Mesenchymal stem cell (in vitro differentiated cells and primary cell): ENCODE measurements around the gene LRRC17.
"Not testable (repeated sequence)": the region's sequence is repeated elsewhere in the genome, so short reads cannot be mapped to it uniquely, and the experiment has no call there.

Source experiments
- DNase-seq: peaks from one replicate; pipeline ENCODE4 v3.0.0-alpha.2; 2013
- H2AFZ ChIP-seq: one replicate; pipeline ENCODE4 v1.6.1; 2013; ENCODE audit warnings: low read depth, mild to moderate bottlenecking, control low read depth, inconsistent platforms, low read length, moderate library complexity
- H2AK5ac ChIP-seq: 2 replicates; pipeline ENCODE4 v1.6.1; 2013; ENCODE audit warnings: low read length, moderate library complexity, mild to moderate bottlenecking, inconsistent platforms; ENCODE audit not compliant: severe bottlenecking
- H2BK120ac ChIP-seq: one replicate; pipeline ENCODE4 v1.6.1; 2013; ENCODE audit warnings: low read depth, mild to moderate bottlenecking, inconsistent platforms, low read length, moderate library complexity
- H2BK12ac ChIP-seq, 2 experiments: one replicate each; pipeline ENCODE4 v1.6.1; 2013; ENCODE audit warnings: inconsistent platforms in 2 of 2, low read length in 2 of 2, mild to moderate bottlenecking in 2 of 2, moderate library complexity in 2 of 2, control low read depth in 1 of 2
- H2BK15ac ChIP-seq: one replicate; pipeline ENCODE4 v1.6.1; 2013; ENCODE audit warnings: mild to moderate bottlenecking, low read depth, inconsistent platforms; ENCODE audit not compliant: poor library complexity, severe bottlenecking
- H2BK5ac ChIP-seq: 2 replicates; pipeline ENCODE4 v1.6.1; 2013; ENCODE audit warnings: low read depth, mild to moderate bottlenecking, low read length, control low read depth, inconsistent platforms; ENCODE audit not compliant: poor library complexity, severe bottlenecking
- H3K14ac ChIP-seq, 2 experiments: one replicate each; pipeline ENCODE4 v1.6.1; 2013; ENCODE audit warnings: inconsistent platforms in 2 of 2, low read length in 2 of 2, control low read depth in 1 of 2, mild to moderate bottlenecking in 1 of 2, moderate library complexity in 1 of 2
- H3K18ac ChIP-seq, 2 experiments: one replicate each; pipeline ENCODE4 v1.6.1; 2013; ENCODE audit warnings: inconsistent platforms in 2 of 2, low read length in 2 of 2, control low read depth in 1 of 2, low read depth in 1 of 2, mild to moderate bottlenecking in 1 of 2
- H3K23ac ChIP-seq, 2 experiments: one replicate each; pipeline ENCODE4 v1.6.1; 2013; ENCODE audit warnings: inconsistent platforms in 2 of 2, low read length in 2 of 2, mild to moderate bottlenecking in 2 of 2, moderate library complexity in 2 of 2, control low read depth in 1 of 2
- H3K27ac ChIP-seq: 2 replicates; pipeline ENCODE4 v1.5.1; 2013; ENCODE audit warnings: mild to moderate bottlenecking, moderate library complexity, low read length, control low read depth, inconsistent platforms; ENCODE audit not compliant: poor library complexity, severe bottlenecking
- H3K27me3 ChIP-seq, 2 experiments: 2 replicates each; pipeline versions ENCODE4 v1.6.1 to v1.7.0; 2013; ENCODE audit warnings: low read length in 2 of 2, mild to moderate bottlenecking in 2 of 2, moderate library complexity in 2 of 2, control low read depth in 1 of 2, inconsistent platforms in 1 of 2; ENCODE audit not compliant: control insufficient read depth in 1 of 2, insufficient read depth in 1 of 2
- H3K36me3 ChIP-seq, 2 experiments: 2 replicates each; pipeline versions ENCODE4 v1.6.1 to v1.7.0; 2013; ENCODE audit warnings: low read length in 2 of 2, control low read depth in 1 of 2, inconsistent platforms in 1 of 2, low read depth in 1 of 2, mild to moderate bottlenecking in 1 of 2; ENCODE audit not compliant: insufficient read depth in 2 of 2, control insufficient read depth in 1 of 2
- H3K4ac ChIP-seq, 2 experiments: one replicate each; pipeline ENCODE4 v1.6.1; 2013; ENCODE audit warnings: inconsistent platforms in 2 of 2, low read length in 2 of 2, mild to moderate bottlenecking in 2 of 2, moderate library complexity in 2 of 2, control low read depth in 1 of 2, low read depth in 1 of 2
- H3K4me1 ChIP-seq: 2 replicates; pipeline ENCODE4 v1.6.1; 2013; ENCODE audit warnings: low read depth, low read length, control low read depth; ENCODE audit not compliant: control insufficient read depth, insufficient read depth
- H3K4me2 ChIP-seq: 2 replicates; pipeline ENCODE4 v1.6.1; 2013; ENCODE audit warnings: low read length, mild to moderate bottlenecking, inconsistent platforms; ENCODE audit not compliant: poor library complexity, severe bottlenecking
- H3K4me3 ChIP-seq, 2 experiments: 2 replicates each; pipeline versions ENCODE4 v1.5.1 to v1.7.0; 2013; ENCODE audit warnings: low read length in 2 of 2, mild to moderate bottlenecking in 2 of 2, control low read depth in 1 of 2, low read depth in 1 of 2; ENCODE audit not compliant: insufficient read depth in 1 of 2
- H3K79me1 ChIP-seq: replicated peaks from 2 replicates; pipeline ENCODE4 v1.6.1; 2013; ENCODE audit warnings: mild to moderate bottlenecking, control low read depth, low read length, inconsistent platforms; ENCODE audit not compliant: poor library complexity, severe bottlenecking
- H3K9ac ChIP-seq: 2 replicates; pipeline ENCODE4 v1.7.0; 2013; ENCODE audit warnings: mild to moderate bottlenecking, low read length, moderate library complexity
- H3K9me3 ChIP-seq: 2 replicates; pipeline ENCODE4 v1.7.0; 2013; ENCODE audit warnings: mild to moderate bottlenecking, low read length; ENCODE audit not compliant: control insufficient read depth
- H4K8ac ChIP-seq: one replicate; pipeline ENCODE4 v1.6.1; 2013; ENCODE audit warnings: inconsistent platforms, mild to moderate bottlenecking, low read length, moderate library complexity
- H4K91ac ChIP-seq: one replicate; pipeline ENCODE4 v1.6.1; 2013; ENCODE audit warnings: mild to moderate bottlenecking, low read length, inconsistent platforms
- WGBS: methylation state at CpG from one replicate; pipeline ENCODE4 v1.1.7; 2013; ENCODE audit warnings: mixed read lengths; 5-methylcytosine and 5-hydroxymethylcytosine counted together

Gene LRRC17

GRCh38 chr7:102898532-102898859, 14.3 kb upstream of the LRRC17 start:
- 100% methylated on average over 4 of the region's 5 CpGs for WGBS

GRCh38 chr7:102902052-102902451, 10.7 kb upstream of the LRRC17 start:
- not testable (repeated sequence) for H3K14ac ChIP-seq, H2AK5ac ChIP-seq, H3K4me3 ChIP-seq, H3K23ac ChIP-seq, DNase-seq, H2BK15ac ChIP-seq, H2AFZ ChIP-seq, H2BK12ac ChIP-seq, H3K9ac ChIP-seq, H2BK5ac ChIP-seq, H4K91ac ChIP-seq, H4K8ac ChIP-seq, H3K9me3 ChIP-seq, H3K27me3 ChIP-seq, H3K79me1 ChIP-seq, H3K36me3 ChIP-seq, H3K27ac ChIP-seq, H2BK120ac ChIP-seq, H3K4me2 ChIP-seq, H3K18ac ChIP-seq, H3K4me1 ChIP-seq, H3K4ac ChIP-seq
- WGBS, result 100% methylated on average over 1 of the region's 2 CpGs

More at GRCh38 chr7:102898532-102898859, 14.3 kb upstream of the LRRC17 start:
- Histone ChIP-seq H3K4me2 (no peak overlapping the region), H3K4me1 (no peaks in the 10 kb centered on the region), H3K14ac (no peak overlapping the region), H3K9me3 (peaks cover 3% of the 10 kb centered on the region), H2BK120ac (no peak overlapping the region), H2BK12ac (no peak overlapping the region), H4K91ac (no peak overlapping the region), H2BK15ac (no peak overlapping the region), H2AFZ (no peak overlapping the region), H3K27ac (no peak overlapping the region), H4K8ac (no peak overlapping the region), H3K4ac (no peak overlapping the region), H3K27me3 (no peaks in the 10 kb centered on the region), H3K18ac (no peak overlapping the region), H3K36me3 (no peaks in the 10 kb centered on the region), H2AK5ac (no peak overlapping the region), H3K4me3 (no peak overlapping the region), H3K23ac (no peak overlapping the region), H3K9ac (no peak overlapping the region), H3K79me1 (no peaks in the 10 kb centered on the region), H2BK5ac (no peak overlapping the region)
- DNase-seq, result no peak

- H4K91ac ChIP-seq, H3K36me3 ChIP-seq, H3K27ac ChIP-seq, H2AFZ ChIP-seq, H3K18ac ChIP-seq, H2AK5ac ChIP-seq, H2BK120ac ChIP-seq, H2BK5ac ChIP-seq, DNase-seq, H3K4me3 ChIP-seq, H3K9ac ChIP-seq, H3K4me1 ChIP-seq, H3K4ac ChIP-seq, H4K8ac ChIP-seq, H2BK12ac ChIP-seq, H3K9me3 ChIP-seq, H3K27me3 ChIP-seq, H2BK15ac ChIP-seq, H3K79me1 ChIP-seq, H3K23ac ChIP-seq, H3K4me2 ChIP-seq, H3K14ac ChIP-seq: not testable (repeated sequence)
- no CpG with 5 or more reads among the region's 1 CpG for WGBS
Observed at GRCh38 chr7:102903576-102903975, 9.2 kb upstream of the LRRC17 start.

GRCh38 chr7:102908676-102909075, 4.1 kb upstream of the LRRC17 start:
- Histone ChIP-seq H3K4me2 (no peak overlapping the region), H2BK120ac (no peak overlapping the region), H3K36me3 (peaks cover 0 to 16% of the 10 kb centered on the region in 2 experiments), H2BK5ac (no peak overlapping the region), H2BK12ac (no peak overlapping the region), H2AFZ (no peak overlapping the region), H3K27me3 (no peaks in the 10 kb centered on the region), H3K18ac (no peak overlapping the region), H3K79me1 (no peaks in the 10 kb centered on the region), H3K4ac (no peak overlapping the region), H4K8ac (no peak overlapping the region), H3K14ac (no peak overlapping the region), H2BK15ac (no peak overlapping the region), H3K23ac (no peak overlapping the region), H3K27ac (no peak overlapping the region), H3K4me3 (no peak overlapping the region), H3K9ac (no peak overlapping the region), H4K91ac (no peak overlapping the region), H3K4me1 (no peaks in the 10 kb centered on the region), H2AK5ac (no peak overlapping the region), H3K9me3 (peaks cover 1% of the 10 kb centered on the region)
- DNase-seq, result no peak
